Esophagus muscularis mucosa (tissue), 4 donors: ENCODE measurements around the gene MYH10.

ENCODE experiments used
- EP300 ChIP-seq: sonication (generic); formaldehyde crosslinking; IDR thresholded peaks from one replicate; pipeline ENCODE4 v1.6.1; 2017; ENCODE audit warnings: antibody characterized with exemption
- POLR2A ChIP-seq: fragments of 450-650 bp; IDR thresholded peaks from one replicate; pipeline ENCODE4 v1.6.1; 2017; ENCODE audit warnings: antibody characterized with exemption, moderate library complexity, mild to moderate bottlenecking, low read depth
- POLR2AphosphoS5 ChIP-seq, 2 donors: sonication (generic); formaldehyde crosslinking; IDR thresholded peaks; one replicate each; pipeline ENCODE4 v1.6.1; 2017; ENCODE audit warnings: antibody characterized with exemption in 2 of 2
- TF ChIP-seq, protein P1 (sequence below), 3 experiments: fragments of 200-600 bp in 2 of 3; fragments of 450-650 bp in 1 of 3; sonication (generic) in 2 of 3; IDR thresholded peaks; one replicate each; pipeline ENCODE4 v1.5.1; 2017 to 2019; ENCODE audit warnings: antibody characterized with exemption in 3 of 3, mild to moderate bottlenecking in 2 of 3, moderate library complexity in 1 of 3

GRCh38 chr17:8492121-8492520 is 138.4 kb downstream of the MYH10 start:
- TF ChIP-seq, protein P1, sequence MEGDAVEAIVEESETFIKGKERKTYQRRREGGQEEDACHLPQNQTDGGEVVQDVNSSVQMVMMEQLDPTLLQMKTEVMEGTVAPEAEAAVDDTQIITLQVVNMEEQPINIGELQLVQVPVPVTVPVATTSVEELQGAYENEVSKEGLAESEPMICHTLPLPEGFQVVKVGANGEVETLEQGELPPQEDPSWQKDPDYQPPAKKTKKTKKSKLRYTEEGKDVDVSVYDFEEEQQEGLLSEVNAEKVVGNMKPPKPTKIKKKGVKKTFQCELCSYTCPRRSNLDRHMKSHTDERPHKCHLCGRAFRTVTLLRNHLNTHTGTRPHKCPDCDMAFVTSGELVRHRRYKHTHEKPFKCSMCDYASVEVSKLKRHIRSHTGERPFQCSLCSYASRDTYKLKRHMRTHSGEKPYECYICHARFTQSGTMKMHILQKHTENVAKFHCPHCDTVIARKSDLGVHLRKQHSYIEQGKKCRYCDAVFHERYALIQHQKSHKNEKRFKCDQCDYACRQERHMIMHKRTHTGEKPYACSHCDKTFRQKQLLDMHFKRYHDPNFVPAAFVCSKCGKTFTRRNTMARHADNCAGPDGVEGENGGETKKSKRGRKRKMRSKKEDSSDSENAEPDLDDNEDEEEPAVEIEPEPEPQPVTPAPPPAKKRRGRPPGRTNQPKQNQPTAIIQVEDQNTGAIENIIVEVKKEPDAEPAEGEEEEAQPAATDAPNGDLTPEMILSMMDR (IDR thresholded peaks at IDR 0.05), result no peak
- TF ChIP-seq POLR2A (no peak), POLR2AphosphoS5 (IDR thresholded peaks at IDR 0.05) (no peak), EP300 (no peak)
